HepG2 (cell line): ENCODE data around the gene NFIC.

Experiments
- BCL3 ChIP-seq: sonication (generic); formaldehyde crosslinking; IDR thresholded peaks from 2 replicates; pipeline ENCODE4 v1.5.1; 2020; ENCODE audit warnings: mild to moderate bottlenecking, missing genetic modification reagents, moderate library complexity
- CTCF ChIP-seq: sonication (generic); formaldehyde crosslinking; IDR thresholded peaks from 2 replicates; pipeline ENCODE4 v1.5.0; 2020; ENCODE audit warnings: mild to moderate bottlenecking, missing genetic modification reagents, moderate library complexity
- E2F1 ChIP-seq: sonication (generic); formaldehyde crosslinking; IDR thresholded peaks from 2 replicates; pipeline ENCODE4 v1.5.0; 2020; ENCODE audit warnings: missing genetic modification reagents
- EZH2 ChIP-seq: conservative IDR thresholded peaks from 2 replicates; pipeline ENCODE4 v1.6.1; 2012; ENCODE audit warnings: mild to moderate bottlenecking, low read depth, low read length, moderate library complexity
- HMGXB3 ChIP-seq: sonication (generic); formaldehyde crosslinking; IDR thresholded peaks from 2 replicates; pipeline ENCODE4 v1.4.0; 2020; ENCODE audit warnings: missing genetic modification reagents, borderline replicate concordance
- MXD1 ChIP-seq: sonication (generic); formaldehyde crosslinking; IDR thresholded peaks from 2 replicates; pipeline ENCODE4 v1.4.0; 2020; ENCODE audit warnings: mild to moderate bottlenecking, missing genetic modification reagents
- MYNN ChIP-seq: sonication (generic); formaldehyde crosslinking; IDR thresholded peaks from 2 replicates; pipeline ENCODE4 v1.4.0; 2020; ENCODE audit warnings: mild to moderate bottlenecking, low read depth, missing genetic modification reagents
- PHB2 ChIP-seq: fragments of 450-650 bp; IDR thresholded peaks from 2 replicates; pipeline ENCODE4 v1.6.1; 2018; ENCODE audit not compliant: partially characterized antibody
- RAD21 ChIP-seq: fragments of 450-650 bp; formaldehyde crosslinking; IDR thresholded peaks from 2 replicates; pipeline ENCODE4 v1.5.0; 2020; ENCODE audit warnings: mild to moderate bottlenecking
- RFX5 ChIP-seq: IDR thresholded peaks from 2 replicates; pipeline ENCODE4 v1.6.1; 2011; ENCODE audit warnings: low read depth, low read length, improper control_type of control experiment
- SALL1 ChIP-seq: sonication (generic); formaldehyde crosslinking; IDR thresholded peaks from 2 replicates; pipeline ENCODE4 v1.8.0; 2022; ENCODE audit warnings: mild to moderate bottlenecking, missing genetic modification reagents
- TEF ChIP-seq: sonication (generic); formaldehyde crosslinking; IDR thresholded peaks from 2 replicates; pipeline ENCODE4 v1.5.0; 2020; ENCODE audit warnings: missing genetic modification reagents
- ZNF180 ChIP-seq: sonication (generic); formaldehyde crosslinking; IDR thresholded peaks from 2 replicates; pipeline ENCODE4 v1.4.0; 2020; ENCODE audit warnings: low read depth, missing genetic modification reagents, borderline replicate concordance
- ZNF451 ChIP-seq: sonication (generic); formaldehyde crosslinking; IDR thresholded peaks from 2 replicates; pipeline ENCODE4 v1.5.0; 2020; ENCODE audit warnings: mild to moderate bottlenecking, missing genetic modification reagents

GRCh38 chr19:3475449-3475848 lies 109.1 kb downstream of the NFIC start:
- TF ChIP-seq HMGXB3 (no peak), CTCF (CRISPR knock-in tag) (no peak), RFX5 (no peak), E2F1 (CRISPR knock-in tag) (no peak), TEF (CRISPR knock-in tag) (no peak), RAD21 (CRISPR knock-in tag) (no peak), PHB2 (no peak), BCL3 (no peak), SALL1 (CRISPR knock-in tag) (no peak), MXD1 (CRISPR knock-in tag) (no peak), ZNF451 (CRISPR knock-in tag) (no peak), EZH2 (no peak), MYNN (CRISPR knock-in tag) (no peak), ZNF180 (CRISPR knock-in tag) (no peak)
